ENCODE measurements around the gene SLC26A11. TPM values are rescaled to one million over a fixed set of nuclear protein-coding genes. Genes with fewer than 3 reads are reported as not detected.

SLC26A11 gene
- total RNA-seq, 1 experiment from 2014 or later = 17.7 TPM

DNA sequence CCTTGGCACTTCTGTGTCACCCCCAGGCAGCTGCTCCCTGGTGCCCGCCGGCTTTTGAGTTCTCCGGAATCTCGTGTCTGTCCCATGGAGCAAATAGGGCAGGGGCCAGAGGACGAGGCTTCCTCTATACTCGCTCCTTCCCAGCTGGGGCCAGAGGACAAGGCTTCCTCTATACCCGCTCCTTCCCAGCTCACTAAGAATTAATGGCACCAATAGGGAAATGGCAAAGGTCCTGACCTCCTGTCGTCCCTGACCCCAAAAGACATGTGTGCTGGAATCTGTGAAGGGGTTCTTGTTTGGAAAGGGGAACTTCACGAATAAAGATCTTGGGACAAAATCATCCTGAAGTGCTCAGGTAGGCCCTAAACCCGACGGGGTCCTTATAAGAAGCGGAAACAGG, 7.7 kb upstream of the SLC26A11 start:
- intact Hi-C loops (cut with micrococcal nuclease) = no loop called here
- no TSS peak for BruUV-seq (replicated peaks)
- peaks cover 17 to 34% of the 10 kb centered on the region in 2 experiments; a peak in 3 of 4 replicates for H3K36me3 ChIP-seq (ENCODE audit: control insufficient read depth in 1 of 2, insufficient read depth in 2 of 2, low read length in 2 of 2)
- no peaks in the 10 kb centered on the region for H3K9me2 ChIP-seq (ENCODE audit: insufficient read depth)
- DNase-seq (ENCODE audit: low read depth, low spot score) (no peak), ATAC-seq (no peak)
- CTCF ChIA-PET = no interaction called here
- no peak overlapping the region for H2AFZ ChIP-seq (ENCODE audit: low read depth, low read length, poor library complexity, severe bottlenecking)
- H3K9ac ChIP-seq (ENCODE audit: low read length) = no peak overlapping the region
- no peak overlapping the region for H3K4me3 ChIP-seq (replicated peaks in 1 of 2; ENCODE audit: low read depth in 1 of 2, low read length in 2 of 2)
- no peak overlapping the region for H3K4me2 ChIP-seq (ENCODE audit: low read length)
- H3K27me3 ChIP-seq (ENCODE audit: insufficient read depth, low read length) = no peaks in the 10 kb centered on the region
- H3K9me3 ChIP-seq (ENCODE audit: control insufficient read depth in 1 of 2, insufficient read depth in 1 of 2, low read depth in 1 of 2, low read length in 2 of 2) = no peaks in the 10 kb centered on the region
- H3K4me1 ChIP-seq (ENCODE audit: control insufficient read depth in 1 of 2, insufficient read depth in 2 of 2, low read length in 2 of 2) = no peaks in the 10 kb centered on the region
- H3K79me2 ChIP-seq (ENCODE audit: insufficient read depth, low read length) = peaks cover 2% of the 10 kb centered on the region; the same call in 1 of the 2 replicates
- TF ChIP-seq SIN3A (IDR thresholded peaks at IDR 0.05; ENCODE audit: low read depth) (no peak), POLR2A (IDR thresholded peaks at IDR 0.05; ENCODE audit: borderline replicate concordance, extremely low read depth, insufficient read depth, insufficient read length) (no peak), CEBPB (IDR thresholded peaks at IDR 0.05; ENCODE audit: low read depth) (no peak), EGR1 (IDR thresholded peaks at IDR 0.05; ENCODE audit: low read depth) (no peak)
- TF ChIP-seq, protein P1, sequence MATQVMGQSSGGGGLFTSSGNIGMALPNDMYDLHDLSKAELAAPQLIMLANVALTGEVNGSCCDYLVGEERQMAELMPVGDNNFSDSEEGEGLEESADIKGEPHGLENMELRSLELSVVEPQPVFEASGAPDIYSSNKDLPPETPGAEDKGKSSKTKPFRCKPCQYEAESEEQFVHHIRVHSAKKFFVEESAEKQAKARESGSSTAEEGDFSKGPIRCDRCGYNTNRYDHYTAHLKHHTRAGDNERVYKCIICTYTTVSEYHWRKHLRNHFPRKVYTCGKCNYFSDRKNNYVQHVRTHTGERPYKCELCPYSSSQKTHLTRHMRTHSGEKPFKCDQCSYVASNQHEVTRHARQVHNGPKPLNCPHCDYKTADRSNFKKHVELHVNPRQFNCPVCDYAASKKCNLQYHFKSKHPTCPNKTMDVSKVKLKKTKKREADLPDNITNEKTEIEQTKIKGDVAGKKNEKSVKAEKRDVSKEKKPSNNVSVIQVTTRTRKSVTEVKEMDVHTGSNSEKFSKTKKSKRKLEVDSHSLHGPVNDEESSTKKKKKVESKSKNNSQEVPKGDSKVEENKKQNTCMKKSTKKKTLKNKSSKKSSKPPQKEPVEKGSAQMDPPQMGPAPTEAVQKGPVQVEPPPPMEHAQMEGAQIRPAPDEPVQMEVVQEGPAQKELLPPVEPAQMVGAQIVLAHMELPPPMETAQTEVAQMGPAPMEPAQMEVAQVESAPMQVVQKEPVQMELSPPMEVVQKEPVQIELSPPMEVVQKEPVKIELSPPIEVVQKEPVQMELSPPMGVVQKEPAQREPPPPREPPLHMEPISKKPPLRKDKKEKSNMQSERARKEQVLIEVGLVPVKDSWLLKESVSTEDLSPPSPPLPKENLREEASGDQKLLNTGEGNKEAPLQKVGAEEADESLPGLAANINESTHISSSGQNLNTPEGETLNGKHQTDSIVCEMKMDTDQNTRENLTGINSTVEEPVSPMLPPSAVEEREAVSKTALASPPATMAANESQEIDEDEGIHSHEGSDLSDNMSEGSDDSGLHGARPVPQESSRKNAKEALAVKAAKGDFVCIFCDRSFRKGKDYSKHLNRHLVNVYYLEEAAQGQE (IDR thresholded peaks at IDR 0.05; ENCODE audit: low read depth) = no peak
- H4K20me1 ChIP-seq (ENCODE audit: insufficient read depth) = no peaks in the 10 kb centered on the region
- POLR2A ChIA-PET = no interaction called here
- RAD21 ChIA-PET (ENCODE audit: low non-redundant PET in 1 of 2, low total read pairs in 2 of 2, uncharacterized antibody in 2 of 2, unreplicated experiment in 2 of 2) = no interaction called here
- H3K27ac ChIP-seq (ENCODE audit: low read depth, low read length) = no peak overlapping the region

DNA sequence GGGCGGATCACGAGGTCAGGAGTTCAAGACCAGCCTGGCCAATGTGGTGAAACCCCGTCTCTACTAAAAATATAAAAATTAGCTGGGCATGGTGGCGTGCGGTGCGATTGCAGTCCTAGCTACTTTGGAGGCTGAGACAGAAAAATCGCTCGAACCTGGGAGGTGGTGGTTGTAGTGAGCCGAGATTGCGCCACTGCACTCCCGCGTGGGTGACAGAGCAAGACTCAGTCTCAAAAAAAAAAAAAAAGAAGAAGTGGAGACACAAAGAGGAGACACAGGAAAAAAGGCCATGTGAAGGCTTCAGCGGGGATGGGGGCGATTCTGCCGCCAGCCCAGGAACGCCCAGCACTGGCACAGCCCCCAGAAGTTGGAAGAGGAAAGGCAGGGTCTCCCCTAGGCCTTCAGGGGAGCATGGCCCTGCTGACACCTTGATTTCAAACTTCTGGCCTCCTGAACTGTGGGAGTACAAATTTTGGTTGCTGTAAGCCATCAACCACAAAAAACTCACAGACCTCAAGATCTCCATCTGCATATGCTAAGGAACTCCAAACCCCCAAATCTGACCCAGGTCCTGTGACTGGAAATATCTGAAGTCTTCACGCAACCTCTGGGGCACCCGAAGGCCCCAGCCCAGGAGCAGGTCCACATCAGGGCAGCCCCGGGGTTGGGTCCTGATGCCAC, 7.1 kb upstream of the SLC26A11 start:
- Histone ChIP-seq H3K79me2 (ENCODE audit: insufficient read depth, low read length) (peaks cover 6% of the 10 kb centered on the region; the same call in 1 of the 2 replicates), H2AFZ (ENCODE audit: low read depth, low read length, poor library complexity, severe bottlenecking) (no peak overlapping the region), H4K20me1 (ENCODE audit: insufficient read depth) (no peaks in the 10 kb centered on the region), H3K36me3 (ENCODE audit: control insufficient read depth in 1 of 2, insufficient read depth in 2 of 2, low read length in 2 of 2) (peaks cover 17 to 38% of the 10 kb centered on the region in 2 experiments; a peak in 3 of 4 replicates), H3K9me2 (ENCODE audit: insufficient read depth) (no peaks in the 10 kb centered on the region), H3K4me1 (ENCODE audit: control insufficient read depth in 1 of 2, insufficient read depth in 2 of 2, low read length in 2 of 2) (no peaks in the 10 kb centered on the region), H3K9ac (ENCODE audit: low read length) (no peak overlapping the region), H3K27me3 (ENCODE audit: insufficient read depth, low read length) (no peaks in the 10 kb centered on the region), H3K9me3 (ENCODE audit: control insufficient read depth in 1 of 2, insufficient read depth in 1 of 2, low read depth in 1 of 2, low read length in 2 of 2) (no peaks in the 10 kb centered on the region), H3K4me2 (ENCODE audit: low read length) (no peak overlapping the region), H3K27ac (ENCODE audit: low read depth, low read length) (no peak overlapping the region), H3K4me3 (replicated peaks in 1 of 2; ENCODE audit: low read depth in 1 of 2, low read length in 2 of 2) (no peak overlapping the region)
- CTCF ChIA-PET = no interaction called here
- ATAC-seq (no peak), DNase-seq (ENCODE audit: low read depth, low spot score) (no peak)
- intact Hi-C loops (cut with micrococcal nuclease) = no loop called here
- RAD21 ChIA-PET (ENCODE audit: low non-redundant PET in 1 of 2, low total read pairs in 2 of 2, uncharacterized antibody in 2 of 2, unreplicated experiment in 2 of 2) = no interaction called here
- BruUV-seq (replicated peaks) = no TSS peak
- POLR2A ChIA-PET = no interaction called here
- TF ChIP-seq TCF7L2 (IDR thresholded peaks at IDR 0.05; ENCODE audit: borderline replicate concordance, extremely low read depth, insufficient read depth, insufficient read length) = no peak
- TF ChIP-seq JUND (IDR thresholded peaks at IDR 0.05) = no peak
- TF ChIP-seq, protein P2, sequence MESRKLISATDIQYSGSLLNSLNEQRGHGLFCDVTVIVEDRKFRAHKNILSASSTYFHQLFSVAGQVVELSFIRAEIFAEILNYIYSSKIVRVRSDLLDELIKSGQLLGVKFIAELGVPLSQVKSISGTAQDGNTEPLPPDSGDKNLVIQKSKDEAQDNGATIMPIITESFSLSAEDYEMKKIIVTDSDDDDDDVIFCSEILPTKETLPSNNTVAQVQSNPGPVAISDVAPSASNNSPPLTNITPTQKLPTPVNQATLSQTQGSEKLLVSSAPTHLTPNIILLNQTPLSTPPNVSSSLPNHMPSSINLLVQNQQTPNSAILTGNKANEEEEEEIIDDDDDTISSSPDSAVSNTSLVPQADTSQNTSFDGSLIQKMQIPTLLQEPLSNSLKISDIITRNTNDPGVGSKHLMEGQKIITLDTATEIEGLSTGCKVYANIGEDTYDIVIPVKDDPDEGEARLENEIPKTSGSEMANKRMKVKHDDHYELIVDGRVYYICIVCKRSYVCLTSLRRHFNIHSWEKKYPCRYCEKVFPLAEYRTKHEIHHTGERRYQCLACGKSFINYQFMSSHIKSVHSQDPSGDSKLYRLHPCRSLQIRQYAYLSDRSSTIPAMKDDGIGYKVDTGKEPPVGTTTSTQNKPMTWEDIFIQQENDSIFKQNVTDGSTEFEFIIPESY (IDR thresholded peaks at IDR 0.05; ENCODE audit: extremely low read depth, insufficient replicate concordance, low read length) = no peak
- TF ChIP-seq, protein P3, sequence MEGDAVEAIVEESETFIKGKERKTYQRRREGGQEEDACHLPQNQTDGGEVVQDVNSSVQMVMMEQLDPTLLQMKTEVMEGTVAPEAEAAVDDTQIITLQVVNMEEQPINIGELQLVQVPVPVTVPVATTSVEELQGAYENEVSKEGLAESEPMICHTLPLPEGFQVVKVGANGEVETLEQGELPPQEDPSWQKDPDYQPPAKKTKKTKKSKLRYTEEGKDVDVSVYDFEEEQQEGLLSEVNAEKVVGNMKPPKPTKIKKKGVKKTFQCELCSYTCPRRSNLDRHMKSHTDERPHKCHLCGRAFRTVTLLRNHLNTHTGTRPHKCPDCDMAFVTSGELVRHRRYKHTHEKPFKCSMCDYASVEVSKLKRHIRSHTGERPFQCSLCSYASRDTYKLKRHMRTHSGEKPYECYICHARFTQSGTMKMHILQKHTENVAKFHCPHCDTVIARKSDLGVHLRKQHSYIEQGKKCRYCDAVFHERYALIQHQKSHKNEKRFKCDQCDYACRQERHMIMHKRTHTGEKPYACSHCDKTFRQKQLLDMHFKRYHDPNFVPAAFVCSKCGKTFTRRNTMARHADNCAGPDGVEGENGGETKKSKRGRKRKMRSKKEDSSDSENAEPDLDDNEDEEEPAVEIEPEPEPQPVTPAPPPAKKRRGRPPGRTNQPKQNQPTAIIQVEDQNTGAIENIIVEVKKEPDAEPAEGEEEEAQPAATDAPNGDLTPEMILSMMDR (IDR thresholded peaks at IDR 0.05 in 2 of 3, conservative IDR thresholded peaks at IDR 0.05 in 1 of 3; ENCODE audit: borderline replicate concordance in 1 of 3, insufficient read depth in 1 of 3, low read depth in 2 of 3, low read length in 2 of 3) = no peak
- no peak for TF ChIP-seq CEBPB (IDR thresholded peaks at IDR 0.05; ENCODE audit: low read depth)
- no peak for TF ChIP-seq RAD21 (IDR thresholded peaks at IDR 0.05; ENCODE audit: low read depth)
- no peak for TF ChIP-seq YY1 (IDR thresholded peaks at IDR 0.05; ENCODE audit: extremely low read depth, insufficient replicate concordance, low read depth, low read length)
- no peak for TF ChIP-seq ELF1 (IDR thresholded peaks at IDR 0.05; ENCODE audit: borderline replicate concordance, low read depth)

Measured in HCT116 (cell line).